T1000 (cell line): ENCODE results near the gene F3.

Source experiments
- DNase-seq: peaks from one replicate; lab custom pipeline; 2025; ENCODE audit warnings: mixed read lengths; lab: John Stamatoyannopoulos, UW

F3 gene

DNA sequence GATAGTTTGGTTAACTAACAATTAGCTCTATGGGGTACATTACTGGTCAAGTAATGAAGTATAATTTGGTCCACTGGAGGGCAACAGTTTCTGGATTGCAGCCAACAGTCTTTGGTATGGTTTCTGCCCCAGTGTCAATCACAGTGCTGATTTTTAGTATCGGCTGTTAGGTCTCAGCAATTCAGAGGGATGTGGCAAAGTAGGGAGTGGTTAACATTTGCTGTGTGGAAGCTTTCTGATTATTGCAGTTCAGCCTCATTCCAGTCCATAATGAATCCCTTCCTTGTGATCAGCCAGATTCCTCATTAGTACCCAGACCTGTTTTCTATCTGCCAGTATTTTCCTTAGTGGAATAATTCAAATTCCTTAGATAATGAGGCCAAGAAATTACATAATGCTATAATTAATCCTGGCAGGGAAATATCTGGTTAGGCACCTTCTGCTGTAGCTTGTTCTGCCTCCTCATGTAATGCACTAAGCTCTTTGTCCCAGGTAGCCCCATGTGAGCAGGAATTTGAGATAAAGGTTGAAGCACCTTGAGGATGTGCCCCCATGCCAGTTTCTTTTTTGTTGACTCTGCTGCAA is 14.0 kb downstream of the F3 start:
- no peak for DNase-seq

GRCh38 chr1:94526152-94526980 is 15.2 kb downstream of the F3 start:
- no peak for DNase-seq

DNA sequence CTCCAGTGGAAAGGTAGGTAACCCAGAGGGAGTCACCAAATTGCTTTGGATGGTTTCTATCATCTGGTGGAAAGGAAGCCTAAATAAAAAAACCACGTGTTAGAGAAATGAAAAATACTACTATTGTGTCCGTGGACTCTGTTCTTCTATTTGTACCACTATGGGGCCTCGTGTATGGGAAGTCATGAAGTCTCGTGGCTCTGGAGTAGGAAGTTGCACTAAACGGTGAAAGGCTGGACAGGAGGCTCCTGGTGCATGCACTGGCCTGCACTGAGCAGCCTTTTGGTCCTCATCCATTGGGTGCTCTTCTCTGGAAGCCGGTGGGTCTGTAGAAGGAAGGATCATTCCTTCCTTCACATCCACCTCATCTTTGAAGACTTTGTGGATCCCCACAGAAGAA is 17.0 kb downstream of the F3 start:
- no peak for DNase-seq

DNA sequence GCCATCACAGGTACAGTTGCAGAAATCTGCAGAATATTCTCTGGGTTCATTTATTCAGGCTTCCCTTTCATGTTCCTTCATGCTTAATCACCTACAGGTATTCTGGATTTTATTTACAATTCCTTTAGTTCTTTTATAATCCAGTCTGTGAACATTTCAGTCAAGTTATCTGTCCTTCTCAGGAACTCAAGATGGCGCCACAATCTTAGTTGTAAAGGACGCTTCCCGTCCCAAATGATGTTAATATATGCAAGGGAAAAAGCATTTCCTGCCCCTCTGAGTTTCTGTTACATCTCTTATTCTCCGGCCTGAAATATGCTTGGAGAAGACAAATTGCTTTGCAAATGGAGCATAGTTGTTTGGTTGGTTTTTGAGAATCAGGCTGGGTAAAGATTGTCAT is 19.3 kb downstream of the F3 start:
- no peak for DNase-seq

DNA sequence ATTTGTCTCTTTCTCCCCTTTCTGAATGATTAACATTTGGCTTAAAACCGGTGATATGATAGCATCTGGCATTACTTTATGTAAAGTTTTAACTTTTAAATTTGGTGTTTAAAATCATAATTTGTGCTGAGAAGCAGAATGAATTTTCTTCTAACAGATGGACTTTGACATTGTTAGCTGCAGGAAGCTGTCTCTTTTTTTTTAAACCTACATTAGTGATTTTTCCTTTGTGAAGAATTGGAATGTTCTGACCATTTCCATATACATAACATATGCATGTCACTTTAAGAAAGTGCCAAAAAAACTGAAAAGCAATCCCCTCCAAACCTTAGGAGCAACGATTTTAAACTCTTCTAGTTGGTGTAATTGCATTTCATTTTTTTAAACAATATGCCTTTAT is 22.2 kb downstream of the F3 start:
- DNase-seq, result no peak

GRCh38 chr1:94515296-94515947 is 26.1 kb downstream of the F3 start:
- DNase-seq, result no peak

DNA sequence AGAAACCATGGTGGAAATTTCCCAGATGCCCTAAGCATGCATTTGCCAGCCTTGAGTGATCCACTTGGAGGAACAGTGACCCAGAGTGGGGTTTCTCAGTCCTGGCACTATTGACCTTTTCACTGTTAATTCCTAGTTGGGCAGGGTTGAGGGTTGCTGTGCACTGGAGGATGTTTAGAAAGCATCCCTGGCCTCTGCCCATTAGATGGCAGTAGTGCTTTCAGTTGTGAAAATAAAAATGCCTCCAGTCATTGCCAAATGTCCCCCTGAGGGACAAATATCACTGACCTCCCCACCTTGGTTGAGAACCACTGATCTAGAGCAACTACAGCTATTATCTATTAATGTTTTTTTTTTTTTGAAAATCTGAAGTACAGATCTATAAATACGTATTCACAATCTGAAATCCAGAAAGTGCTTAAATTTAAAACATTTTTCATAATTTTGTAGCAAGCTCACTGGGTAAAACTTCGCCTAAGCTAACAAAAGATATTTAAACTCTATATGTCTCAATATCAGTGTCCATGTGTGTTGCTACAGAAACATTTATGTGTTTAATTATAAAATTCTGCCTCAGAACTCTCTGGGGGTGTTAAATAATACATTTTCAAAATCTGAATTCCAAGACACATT is 27.3 kb downstream of the F3 start:
- DNase-seq, result no peak

GRCh38 chr1:94512816-94513215 is 28.7 kb downstream of the F3 start:
- DNase-seq, result no peak

- DNase-seq, result no peak
These were observed 37.0 kb downstream of the F3 start for GRCh38 chr1:94504601-94505000.

- DNase-seq, result no peak
These were observed 38.4 kb downstream of the F3 start for GRCh38 chr1:94503153-94503552.

DNA sequence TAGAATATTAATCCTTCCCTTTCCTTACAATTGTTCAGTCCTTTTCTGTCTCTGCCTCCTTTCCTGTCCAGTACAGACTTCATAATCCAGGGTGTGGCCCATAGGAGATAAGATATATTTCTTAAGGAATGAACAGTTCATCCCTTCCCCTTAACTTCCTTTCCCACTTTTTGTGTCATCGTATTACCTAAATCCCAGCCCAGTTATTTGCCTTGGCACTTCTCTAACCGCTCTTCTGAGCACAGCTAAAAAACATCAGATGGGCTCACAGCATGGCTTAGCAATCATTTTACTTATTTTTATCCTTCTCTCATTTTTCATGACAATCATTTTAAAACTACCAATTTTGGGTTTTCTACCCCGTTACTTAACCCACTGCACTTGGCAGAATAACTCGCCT is 39.6 kb downstream of the F3 start:
- DNase-seq, result no peak

GRCh38 chr1:94501426-94501825 is 40.1 kb downstream of the F3 start:
- no peak for DNase-seq

DNA sequence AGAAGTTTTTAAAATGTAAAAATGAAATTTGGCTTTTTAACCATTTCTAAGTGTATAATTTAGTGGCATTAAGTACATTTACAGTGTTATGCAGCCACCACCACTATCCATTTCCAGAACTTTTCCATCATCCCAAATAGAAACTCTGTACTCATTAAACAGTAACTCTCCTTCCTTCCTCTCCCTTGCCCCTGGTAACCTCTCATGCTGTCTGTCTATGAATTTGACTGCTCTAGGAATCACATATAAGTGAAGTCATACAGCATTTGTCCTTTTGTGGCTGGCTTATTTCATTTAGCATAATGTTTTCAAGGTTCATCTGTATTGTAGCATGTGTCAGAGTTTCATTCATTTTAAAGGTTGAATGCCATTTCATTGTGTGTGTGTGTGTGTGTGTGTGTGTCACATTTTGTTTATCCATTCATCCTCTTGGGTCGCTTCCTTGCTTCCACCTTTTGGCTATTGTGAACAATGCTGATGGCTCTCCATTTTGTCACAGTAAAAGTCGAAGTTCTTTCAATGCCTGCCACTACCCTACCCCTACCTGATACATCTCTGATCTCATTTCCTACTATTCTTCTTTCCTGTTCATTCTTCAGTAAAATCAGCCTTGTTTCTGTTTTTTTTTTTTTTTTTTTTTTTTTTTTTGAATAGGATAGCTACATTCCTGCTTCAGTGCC is 45.3 kb downstream of the F3 start:
- DNase-seq, result no peak

DNA sequence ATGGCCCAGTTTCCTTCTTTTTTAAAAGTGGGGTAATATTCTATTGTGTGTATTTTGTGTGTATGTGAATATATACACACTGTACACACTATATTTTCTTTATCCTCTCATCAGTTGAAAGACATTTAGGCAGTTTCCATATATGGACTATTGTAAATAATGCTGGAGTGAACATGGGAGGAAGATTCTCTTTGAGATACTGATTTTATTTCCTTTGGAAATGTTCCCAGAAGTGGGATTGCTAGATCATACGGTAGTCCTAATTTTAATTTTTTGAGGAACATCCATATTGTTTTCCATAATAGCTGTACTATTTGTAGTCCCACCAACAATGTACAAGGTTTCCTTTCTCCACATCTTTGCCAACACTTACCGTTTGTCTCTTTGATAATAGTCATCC is 51.0 kb downstream of the F3 start:
- DNase-seq, result no peak

- DNase-seq, result no peak
These were observed 54.6 kb downstream of the F3 start for GRCh38 chr1:94486990-94487389.

DNA sequence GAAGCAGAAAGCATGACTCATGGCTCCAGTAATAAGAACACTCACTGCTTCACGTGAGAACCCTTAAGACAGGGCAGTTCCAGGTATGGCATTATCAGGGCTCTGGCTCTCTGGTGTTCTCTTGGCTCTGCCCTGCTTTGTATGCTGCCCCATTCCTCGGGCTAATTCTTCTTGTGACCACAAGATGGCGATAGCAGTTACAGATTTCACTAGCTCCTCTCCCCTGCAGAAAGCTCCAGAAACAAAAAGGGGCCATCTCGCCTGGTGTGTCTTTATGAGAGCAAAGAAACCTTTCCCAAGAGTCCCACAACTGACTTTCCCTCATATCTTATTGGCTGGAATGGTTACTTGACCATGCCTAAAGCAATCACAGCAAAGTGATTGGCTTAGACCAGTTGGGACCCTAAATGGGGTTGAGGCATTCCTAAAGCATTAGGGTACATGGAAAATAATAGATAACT is 60.1 kb downstream of the F3 start:
- DNase-seq, result peak; percentile 13

DNA sequence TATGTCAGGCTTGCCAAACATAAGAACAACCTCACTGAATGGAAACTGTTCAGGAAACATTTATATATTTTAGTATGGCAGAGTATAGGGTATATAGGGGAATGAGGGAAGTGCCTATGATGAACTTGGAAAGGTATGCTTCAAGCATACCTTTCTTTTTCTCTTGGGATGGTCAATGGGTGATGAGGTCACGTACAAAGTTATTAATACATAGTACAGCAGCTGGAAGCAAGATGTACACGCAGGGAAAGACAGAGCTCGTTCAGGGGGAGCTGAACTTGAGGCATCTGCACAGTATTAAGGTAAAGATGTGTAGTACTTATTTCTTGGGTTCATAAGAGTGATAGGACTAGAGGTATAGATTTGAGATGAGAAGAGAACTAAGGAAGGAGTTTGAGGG is 61.9 kb downstream of the F3 start:
- no peak for DNase-seq
